CD4-positive, alpha-beta T cell treated with Interferon gamma for 1 hour (primary cell): ENCODE results near the gene MYD88.
"Not testable (repeated sequence)": the region's sequence is repeated elsewhere in the genome, so short reads cannot be mapped to it uniquely, and the experiment has no call there.

Experiments
- DNase-seq: peaks from one replicate; pipeline ENCODE4 v3.0.0-alpha.2; 2020

Gene MYD88

GRCh38 chr3:38127611-38128302 lies 10.7 kb upstream of the MYD88 start:
- DNase-seq = no peak

- no peak for DNase-seq
Observed at GRCh38 chr3:38128303-38128655, 10.2 kb upstream of the MYD88 start.

GRCh38 chr3:38129058-38129457 lies 9.4 kb upstream of the MYD88 start:
- no peak for DNase-seq

GRCh38 chr3:38130631-38131065 lies 7.8 kb upstream of the MYD88 start:
- no peak for DNase-seq

GRCh38 chr3:38131621-38132369 lies 6.7 kb upstream of the MYD88 start:
- peak; percentile 23 for DNase-seq

GRCh38 chr3:38133209-38133556 lies 5.3 kb upstream of the MYD88 start:
- no peak for DNase-seq

- no peak for DNase-seq
Observed at GRCh38 chr3:38133557-38134405, 4.7 kb upstream of the MYD88 start.

GRCh38 chr3:38134517-38135143 lies 3.8 kb upstream of the MYD88 start:
- not testable (repeated sequence) for DNase-seq

- not testable (repeated sequence) for DNase-seq
Observed at GRCh38 chr3:38135621-38136277, 2.7 kb upstream of the MYD88 start.

GRCh38 chr3:38136393-38136776 lies 2.1 kb upstream of the MYD88 start:
- no peak for DNase-seq

GRCh38 chr3:38136777-38137614 lies 1.5 kb upstream of the MYD88 start, which contains the start of gene ACAA1:
Gene ACAA1 (minus strand): TSS chr3:38137127. CDS start chr3:38137035, 92 bp downstream.
- DNase-seq = peak; percentile 98

GRCh38 chr3:38137615-38138348 lies 679 bp upstream of the MYD88 start:
- DNase-seq = peak; percentile 15

GRCh38 chr3:38139191-38139590 lies 730 bp downstream of the MYD88 start:
- DNase-seq = no peak

- no peak for DNase-seq
Observed at GRCh38 chr3:38139652-38140051, 1.2 kb downstream of the MYD88 start.

- no peak for DNase-seq
Observed at GRCh38 chr3:38140326-38141172, 2.1 kb downstream of the MYD88 start.

- no peak for DNase-seq
Observed at GRCh38 chr3:38141173-38141951, 2.9 kb downstream of the MYD88 start.

- DNase-seq = no peak
Observed at GRCh38 chr3:38141952-38142273, 3.5 kb downstream of the MYD88 start.

- DNase-seq = no peak
Observed at GRCh38 chr3:38142959-38143358, 4.5 kb downstream of the MYD88 start.

GRCh38 chr3:38143511-38143910 lies 5.0 kb downstream of the MYD88 start:
- DNase-seq = no peak
